K562 (cell line): ENCODE data around the gene COQ5. TPM values are rescaled to one million over a fixed set of nuclear protein-coding genes. Genes with fewer than 3 reads are reported as not detected.

ENCODE experiments used
- DIDO1 ChIP-seq: fragments of 450-650 bp; IDR thresholded peaks from 2 replicates; pipeline ENCODE4 v1.6.1; 2016; ENCODE audit warnings: low read depth, missing biosample characterization, missing genetic modification characterization
- FOXJ2 ChIP-seq: fragments of 200-800 bp; sonication (Bioruptor generic); IDR thresholded peaks from 2 replicates; pipeline ENCODE4 v1.6.1; 2016; ENCODE audit warnings: missing genetic modification characterization, missing compliant biosample characterization
- HIVEP1 ChIP-seq: fragments of 250-450 bp; sonication (Bioruptor Pico); IDR thresholded peaks from 2 replicates; pipeline ENCODE4 v1.4.0; 2020; ENCODE audit warnings: mild to moderate bottlenecking
- MTA3 ChIP-seq: fragments of 450-650 bp; formaldehyde crosslinking; IDR thresholded peaks from 2 replicates; pipeline ENCODE4 v1.6.1; 2017; ENCODE audit warnings: mild to moderate bottlenecking, borderline replicate concordance
- NFE2L1 ChIP-seq: fragments of 450-650 bp; IDR thresholded peaks from 2 replicates; pipeline ENCODE4 v1.6.1; 2016; ENCODE audit warnings: missing genetic modification characterization, low read depth, mild to moderate bottlenecking, missing compliant biosample characterization, moderate library complexity, borderline replicate concordance
- POLR2G ChIP-seq: fragments of 200-400 bp; formaldehyde crosslinking; IDR thresholded peaks from 2 replicates; pipeline ENCODE4 v1.6.1; 2017; ENCODE audit warnings: low read depth, mild to moderate bottlenecking, antibody characterized with exemption, low read length, moderate library complexity
- POU5F1 ChIP-seq: fragments of 150-350 bp; IDR thresholded peaks from 2 replicates; pipeline ENCODE4 v1.6.1; 2014; ENCODE audit warnings: borderline replicate concordance, low read length, low read depth, mild to moderate bottlenecking; ENCODE audit not compliant: partially characterized antibody
- RBFOX2 ChIP-seq: fragments of 200-400 bp; formaldehyde crosslinking; IDR thresholded peaks from 2 replicates; pipeline ENCODE4 v1.6.1; 2017; ENCODE audit warnings: low read depth, mild to moderate bottlenecking, low read length, moderate library complexity
- SMARCC2 ChIP-seq: fragments of 450-650 bp; IDR thresholded peaks from 2 replicates; pipeline ENCODE4 v1.6.1; 2017; ENCODE audit warnings: antibody characterized with exemption, moderate library complexity, mild to moderate bottlenecking, low read depth
- polyA plus RNA-seq, 8 experiments: library from polyadenylated mRNA; depleted of rRNA in 4 of 8; stranded (reverse) in 5 of 8; unstranded in 3 of 8; fragments of >200 nt; fragmentation: Nextera tagmentation in 2 of 8; fragmentation: Illumina TruSeq in 1 of 8; extraction: Ambion mirVana in 2 of 8; extraction: Trizol in 1 of 8; gene quantifications; 2 replicates each; pipeline versions ENCODE4 v1.2.1 to v1.2.3, GENCODE V29; 2011 to 2014; ENCODE audit warnings: inconsistent platforms in 1 of 8, missing spikeins in 1 of 8
- total RNA-seq, 7 experiments: library from RNA; depleted of rRNA in 6 of 7; stranded (reverse); fragments of >200 nt in 6 of 7; fragmentation: Illumina TruSeq in 2 of 7; extraction: Trizol in 2 of 7; gene quantifications; 2 replicates each; pipeline versions ENCODE4 v1.2.1 to v1.2.3, GENCODE V29; 2011 to 2021; ENCODE audit warnings: low replicate concordance in 1 of 7
- TF ChIP-seq, protein P1 (sequence below): fragments of 450-650 bp; IDR thresholded peaks from 2 replicates; pipeline ENCODE4 v1.6.1; 2016; ENCODE audit warnings: missing biosample characterization, missing genetic modification characterization
- TF ChIP-seq, protein P2 (sequence below): sonication (generic); formaldehyde crosslinking; IDR thresholded peaks from 2 replicates; pipeline ENCODE4 v1.8.0; 2022; ENCODE audit warnings: mild to moderate bottlenecking, missing genetic modification reagents
- TF ChIP-seq, protein P3 (sequence below): fragments of 450-650 bp; formaldehyde crosslinking; IDR thresholded peaks from 2 replicates; pipeline ENCODE4 v1.4.0; 2020; ENCODE audit warnings: mild to moderate bottlenecking, moderate library complexity
- TF ChIP-seq, protein P4 (sequence below): sonication (generic); formaldehyde crosslinking; IDR thresholded peaks from 2 replicates; pipeline ENCODE4 v1.8.0; 2022; ENCODE audit warnings: mild to moderate bottlenecking, missing genetic modification reagents
- TF ChIP-seq, protein P5 (sequence below): sonication (generic); formaldehyde crosslinking; IDR thresholded peaks from 2 replicates; pipeline ENCODE4 v1.8.0; 2022; ENCODE audit warnings: mild to moderate bottlenecking, missing genetic modification reagents
- TF ChIP-seq, protein P6 (sequence below): IDR thresholded peaks from 2 replicates; pipeline ENCODE4 v1.6.1; 2014; ENCODE audit warnings: antibody characterized with exemption

COQ5 gene
- total and polyA plus RNA-seq, 9 of the 15 experiments (the other 6 are each of a cell fraction or from before 2014, with no cell fraction given) = 19.2 to 59.7 (median 30.4) TPM

DNA sequence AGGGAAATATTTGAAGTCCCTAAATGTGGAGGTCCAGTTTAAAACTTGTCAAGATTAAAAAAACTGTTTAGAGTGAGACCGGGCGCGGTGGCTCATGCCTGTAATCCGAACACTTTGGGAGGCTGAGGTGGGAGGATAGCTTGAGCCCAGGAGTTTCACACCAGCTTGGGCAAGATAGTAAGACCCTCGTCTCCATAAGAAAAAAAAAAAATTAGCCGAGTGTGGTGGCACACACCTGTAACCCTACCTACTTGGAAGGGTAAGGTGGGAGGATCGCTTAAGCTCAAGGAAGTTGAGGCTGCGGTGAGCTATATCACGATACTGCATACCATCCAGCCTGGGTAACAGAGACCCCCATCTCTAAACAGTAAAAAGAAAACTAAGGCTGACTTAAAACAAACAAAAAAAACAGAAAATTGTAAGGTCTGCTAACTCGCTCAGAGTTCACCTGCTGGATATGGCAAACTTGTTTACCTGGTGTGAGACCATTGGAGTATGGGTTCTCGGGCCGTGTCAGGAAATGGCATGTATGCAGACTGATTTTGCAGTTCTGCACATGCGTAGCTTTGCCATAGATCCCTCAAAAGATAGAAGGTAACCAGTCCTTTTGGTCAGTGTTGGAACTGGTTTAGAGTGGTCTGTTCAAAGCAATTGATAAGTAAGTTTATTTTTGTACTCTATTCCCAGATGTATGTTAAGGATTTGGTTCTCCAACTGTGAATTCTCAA lies 7.3 kb upstream of the COQ5 start (continued):
- TF ChIP-seq, protein P1, sequence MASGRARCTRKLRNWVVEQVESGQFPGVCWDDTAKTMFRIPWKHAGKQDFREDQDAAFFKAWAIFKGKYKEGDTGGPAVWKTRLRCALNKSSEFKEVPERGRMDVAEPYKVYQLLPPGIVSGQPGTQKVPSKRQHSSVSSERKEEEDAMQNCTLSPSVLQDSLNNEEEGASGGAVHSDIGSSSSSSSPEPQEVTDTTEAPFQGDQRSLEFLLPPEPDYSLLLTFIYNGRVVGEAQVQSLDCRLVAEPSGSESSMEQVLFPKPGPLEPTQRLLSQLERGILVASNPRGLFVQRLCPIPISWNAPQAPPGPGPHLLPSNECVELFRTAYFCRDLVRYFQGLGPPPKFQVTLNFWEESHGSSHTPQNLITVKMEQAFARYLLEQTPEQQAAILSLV (tag) = no peak
- TF ChIP-seq, protein P2, sequence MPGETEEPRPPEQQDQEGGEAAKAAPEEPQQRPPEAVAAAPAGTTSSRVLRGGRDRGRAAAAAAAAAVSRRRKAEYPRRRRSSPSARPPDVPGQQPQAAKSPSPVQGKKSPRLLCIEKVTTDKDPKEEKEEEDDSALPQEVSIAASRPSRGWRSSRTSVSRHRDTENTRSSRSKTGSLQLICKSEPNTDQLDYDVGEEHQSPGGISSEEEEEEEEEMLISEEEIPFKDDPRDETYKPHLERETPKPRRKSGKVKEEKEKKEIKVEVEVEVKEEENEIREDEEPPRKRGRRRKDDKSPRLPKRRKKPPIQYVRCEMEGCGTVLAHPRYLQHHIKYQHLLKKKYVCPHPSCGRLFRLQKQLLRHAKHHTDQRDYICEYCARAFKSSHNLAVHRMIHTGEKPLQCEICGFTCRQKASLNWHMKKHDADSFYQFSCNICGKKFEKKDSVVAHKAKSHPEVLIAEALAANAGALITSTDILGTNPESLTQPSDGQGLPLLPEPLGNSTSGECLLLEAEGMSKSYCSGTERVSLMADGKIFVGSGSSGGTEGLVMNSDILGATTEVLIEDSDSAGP = no peak
- TF ChIP-seq HIVEP1 (CRISPR knock-in tag) (no peak), FOXJ2 (tag) (no peak), NFE2L1 (no peak), MTA3 (no peak), SMARCC2 (no peak), DIDO1 (tag) (no peak), RBFOX2 (0 out of 2 replicates have a peak, but pooled peaks have one; percentile 28), POU5F1 (no peak), POLR2G (no peak)
- TF ChIP-seq, protein P3, sequence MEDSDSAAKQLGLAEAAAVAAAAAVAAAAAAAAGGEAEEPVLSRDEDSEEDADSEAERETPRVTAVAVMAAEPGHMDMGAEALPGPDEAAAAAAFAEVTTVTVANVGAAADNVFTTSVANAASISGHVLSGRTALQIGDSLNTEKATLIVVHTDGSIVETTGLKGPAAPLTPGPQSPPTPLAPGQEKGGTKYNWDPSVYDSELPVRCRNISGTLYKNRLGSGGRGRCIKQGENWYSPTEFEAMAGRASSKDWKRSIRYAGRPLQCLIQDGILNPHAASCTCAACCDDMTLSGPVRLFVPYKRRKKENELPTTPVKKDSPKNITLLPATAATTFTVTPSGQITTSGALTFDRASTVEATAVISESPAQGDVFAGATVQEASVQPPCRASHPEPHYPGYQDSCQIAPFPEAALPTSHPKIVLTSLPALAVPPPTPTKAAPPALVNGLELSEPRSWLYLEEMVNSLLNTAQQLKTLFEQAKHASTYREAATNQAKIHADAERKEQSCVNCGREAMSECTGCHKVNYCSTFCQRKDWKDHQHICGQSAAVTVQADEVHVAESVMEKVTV (CRISPR knock-in tag) = no peak
- TF ChIP-seq, protein P4, sequence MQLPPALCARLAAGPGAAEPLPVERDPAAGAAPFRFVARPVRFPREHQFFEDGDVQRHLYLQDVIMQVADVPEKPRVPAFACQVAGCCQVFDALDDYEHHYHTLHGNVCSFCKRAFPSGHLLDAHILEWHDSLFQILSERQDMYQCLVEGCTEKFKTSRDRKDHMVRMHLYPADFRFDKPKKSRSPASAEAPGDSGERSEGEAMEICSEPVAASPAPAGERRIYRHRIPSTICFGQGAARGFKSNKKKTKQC (CRISPR knock-in tag) = no peak
- TF ChIP-seq, protein P5, sequence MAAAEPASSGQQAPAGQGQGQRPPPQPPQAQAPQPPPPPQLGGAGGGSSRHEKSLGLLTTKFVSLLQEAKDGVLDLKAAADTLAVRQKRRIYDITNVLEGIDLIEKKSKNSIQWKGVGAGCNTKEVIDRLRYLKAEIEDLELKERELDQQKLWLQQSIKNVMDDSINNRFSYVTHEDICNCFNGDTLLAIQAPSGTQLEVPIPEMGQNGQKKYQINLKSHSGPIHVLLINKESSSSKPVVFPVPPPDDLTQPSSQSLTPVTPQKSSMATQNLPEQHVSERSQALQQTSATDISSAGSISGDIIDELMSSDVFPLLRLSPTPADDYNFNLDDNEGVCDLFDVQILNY (CRISPR knock-in tag) = no peak
- TF ChIP-seq, protein P6, sequence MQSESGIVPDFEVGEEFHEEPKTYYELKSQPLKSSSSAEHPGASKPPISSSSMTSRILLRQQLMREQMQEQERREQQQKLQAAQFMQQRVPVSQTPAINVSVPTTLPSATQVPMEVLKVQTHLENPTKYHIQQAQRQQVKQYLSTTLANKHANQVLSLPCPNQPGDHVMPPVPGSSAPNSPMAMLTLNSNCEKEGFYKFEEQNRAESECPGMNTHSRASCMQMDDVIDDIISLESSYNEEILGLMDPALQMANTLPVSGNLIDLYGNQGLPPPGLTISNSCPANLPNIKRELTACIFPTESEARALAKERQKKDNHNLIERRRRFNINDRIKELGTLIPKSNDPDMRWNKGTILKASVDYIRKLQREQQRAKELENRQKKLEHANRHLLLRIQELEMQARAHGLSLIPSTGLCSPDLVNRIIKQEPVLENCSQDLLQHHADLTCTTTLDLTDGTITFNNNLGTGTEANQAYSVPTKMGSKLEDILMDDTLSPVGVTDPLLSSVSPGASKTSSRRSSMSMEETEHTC = no peak
